Smooth muscle cell (in vitro differentiated cells): ENCODE data around the gene MAGI1. TPM values are rescaled to one million over a fixed set of nuclear protein-coding genes. Genes with fewer than 3 reads are reported as not detected.

Experiments
- DNase-seq: peaks from one replicate; lab custom pipeline; 2025; ENCODE audit not compliant: unreplicated experiment; lab: John Stamatoyannopoulos, UW
- H2AFZ ChIP-seq: fragments of 200-600 bp; sonication (generic); 2 replicates; pipeline ENCODE4 v1.6.0; 2016; ENCODE audit warnings: antibody characterized with exemption, low read depth, mild to moderate bottlenecking
- H3F3A ChIP-seq: fragments of 200-600 bp; sonication (generic); 2 replicates; pipeline ENCODE4 v1.6.0; 2017; ENCODE audit warnings: antibody characterized with exemption, low read depth
- H3K27ac ChIP-seq: fragments of 200-600 bp; sonication (generic); 2 replicates; pipeline ENCODE4 v1.5.1; 2016; ENCODE audit warnings: low read depth, mild to moderate bottlenecking
- H3K27me3 ChIP-seq: fragments of 200-600 bp; sonication (generic); 2 replicates; pipeline ENCODE4 v1.6.1; 2016; ENCODE audit warnings: low read depth, mild to moderate bottlenecking
- H3K36me3 ChIP-seq: fragments of 200-600 bp; sonication (generic); 2 replicates; pipeline ENCODE4 v1.5.1; 2016; ENCODE audit warnings: low read depth
- H3K4me1 ChIP-seq: fragments of 200-600 bp; sonication (generic); 2 replicates; pipeline ENCODE4 v1.5.1; 2016; ENCODE audit warnings: low read depth
- H3K4me2 ChIP-seq: fragments of 200-600 bp; sonication (generic); 2 replicates; pipeline ENCODE4 v1.6.0; 2016; ENCODE audit warnings: mild to moderate bottlenecking
- H3K4me3 ChIP-seq: fragments of 200-600 bp; sonication (generic); 2 replicates; pipeline ENCODE4 v1.5.1; 2016; ENCODE audit warnings: mild to moderate bottlenecking
- H3K79me2 ChIP-seq: fragments of 200-600 bp; sonication (generic); 2 replicates; pipeline ENCODE4 v1.6.0; 2016; ENCODE audit warnings: low read depth, mild to moderate bottlenecking
- H3K9ac ChIP-seq: fragments of 200-600 bp; sonication (generic); 2 replicates; pipeline ENCODE4 v1.6.0; 2016; ENCODE audit warnings: low read depth
- H3K9me3 ChIP-seq: fragments of 200-600 bp; sonication (generic); replicated peaks from 2 replicates; pipeline ENCODE4 v1.5.1; 2016; ENCODE audit warnings: low read depth
- H4K20me1 ChIP-seq: fragments of 200-600 bp; sonication (generic); 2 replicates; pipeline ENCODE4 v1.6.0; 2016; ENCODE audit warnings: low read depth
- WGBS: methylation state at CpG from one replicate; pipeline ENCODE4 v1.1.7; 2016; ENCODE audit warnings: low lambda C conversion rate; 5-methylcytosine and 5-hydroxymethylcytosine counted together
- polyA plus RNA-seq: library from polyadenylated mRNA; unstranded; fragments of >200 nt; fragmentation: Nextera tagmentation; extraction: Ambion mirVana; gene quantifications from 2 replicates; pipeline ENCODE4 v1.2.1, GENCODE V29; 2016
- total RNA-seq: library from RNA; depleted of rRNA; stranded (reverse); fragments of >200 nt; gene quantifications from 2 replicates; pipeline ENCODE4 v1.2.3, GENCODE V29; 2014
- TF ChIP-seq, protein P1 (sequence below): fragments of 200-600 bp; sonication (generic); IDR thresholded peaks from 2 replicates; pipeline ENCODE4 v1.5.1; 2017; ENCODE audit warnings: borderline replicate concordance, mild to moderate bottlenecking, antibody characterized with exemption; ENCODE audit not compliant: insufficient read depth, poor library complexity, severe bottlenecking

MAGI1 gene
- 18.3 and 23.3 TPM in 2 replicates for total RNA-seq
- polyA plus RNA-seq, result 9.9 and 11.4 TPM in 2 replicates

DNA sequence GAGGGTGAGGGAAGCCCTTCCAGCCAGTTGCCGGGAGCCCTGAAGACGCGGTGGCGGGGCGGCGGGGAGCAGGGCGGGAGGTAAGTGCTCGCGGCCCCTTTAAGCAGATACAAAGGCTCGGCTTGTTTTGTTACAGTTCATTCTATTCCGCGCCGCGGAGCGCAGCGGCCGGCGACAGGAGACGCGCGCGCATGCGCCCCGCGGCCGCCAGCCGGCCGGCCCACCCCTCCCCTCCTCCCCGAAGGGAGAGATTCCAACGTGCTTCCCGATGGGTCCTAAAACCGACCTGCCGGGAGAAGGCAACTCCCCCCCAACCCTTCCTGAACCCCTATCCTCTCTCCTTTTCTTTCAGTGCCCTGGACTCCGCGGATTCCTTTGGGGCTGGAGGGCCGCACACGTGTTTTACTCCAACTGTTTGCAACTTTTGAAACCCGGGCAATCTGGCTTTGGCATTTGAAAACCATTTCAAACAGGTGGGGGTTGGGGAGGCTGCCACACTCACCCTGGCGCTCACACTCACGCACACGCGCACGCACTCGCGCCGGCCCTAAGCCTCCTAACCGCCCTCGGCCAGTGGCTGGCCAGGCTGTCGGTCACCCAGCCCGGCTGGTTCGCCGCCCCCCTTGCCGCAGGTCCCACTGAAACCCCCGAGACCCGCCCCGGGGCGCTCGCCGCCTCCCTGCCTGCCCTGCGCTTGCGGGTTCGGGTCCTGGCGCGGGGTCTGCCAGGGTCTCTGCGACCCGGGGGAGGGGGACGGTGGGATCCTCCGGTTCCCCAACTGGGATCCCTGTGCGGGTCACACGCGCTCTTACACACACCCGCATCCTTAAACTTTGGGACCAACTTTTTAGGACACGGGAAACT, at the start of gene MAGI1:
Gene MAGI1 (minus strand): TSS at position 193 of the 864 bp plus-strand sequence. CDS start 610 bp downstream, outside the sequence.
- peak within 1 kb of the TSS; percentile 91 for H3K4me3 ChIP-seq
- H3K36me3 ChIP-seq, result no peaks in the 10 kb centered on the region
- peak within 1 kb of the TSS; percentile 75 for H2AFZ ChIP-seq
- H3F3A ChIP-seq, result peaks cover 12% of the 10 kb centered on the region
- peak within 1 kb of the TSS; percentile 86 for H3K9ac ChIP-seq
- peaks cover 29% of the 10 kb centered on the region for H4K20me1 ChIP-seq
- H3K27ac ChIP-seq, result peak within 1 kb of the TSS; percentile 92
- TF ChIP-seq, protein P1, sequence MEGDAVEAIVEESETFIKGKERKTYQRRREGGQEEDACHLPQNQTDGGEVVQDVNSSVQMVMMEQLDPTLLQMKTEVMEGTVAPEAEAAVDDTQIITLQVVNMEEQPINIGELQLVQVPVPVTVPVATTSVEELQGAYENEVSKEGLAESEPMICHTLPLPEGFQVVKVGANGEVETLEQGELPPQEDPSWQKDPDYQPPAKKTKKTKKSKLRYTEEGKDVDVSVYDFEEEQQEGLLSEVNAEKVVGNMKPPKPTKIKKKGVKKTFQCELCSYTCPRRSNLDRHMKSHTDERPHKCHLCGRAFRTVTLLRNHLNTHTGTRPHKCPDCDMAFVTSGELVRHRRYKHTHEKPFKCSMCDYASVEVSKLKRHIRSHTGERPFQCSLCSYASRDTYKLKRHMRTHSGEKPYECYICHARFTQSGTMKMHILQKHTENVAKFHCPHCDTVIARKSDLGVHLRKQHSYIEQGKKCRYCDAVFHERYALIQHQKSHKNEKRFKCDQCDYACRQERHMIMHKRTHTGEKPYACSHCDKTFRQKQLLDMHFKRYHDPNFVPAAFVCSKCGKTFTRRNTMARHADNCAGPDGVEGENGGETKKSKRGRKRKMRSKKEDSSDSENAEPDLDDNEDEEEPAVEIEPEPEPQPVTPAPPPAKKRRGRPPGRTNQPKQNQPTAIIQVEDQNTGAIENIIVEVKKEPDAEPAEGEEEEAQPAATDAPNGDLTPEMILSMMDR, result no peak
- peak; percentile 86 for DNase-seq
- peaks cover 24% of the 10 kb centered on the region for H3K4me1 ChIP-seq
- H3K9me3 ChIP-seq, result no peaks in the 10 kb centered on the region
- peak within 1 kb of the TSS; percentile 92 for H3K4me2 ChIP-seq
- no peaks in the 10 kb centered on the region for H3K27me3 ChIP-seq
- WGBS, result 2% methylated on average over 61 of the region's 73 CpGs
- peaks cover 33% of the 10 kb centered on the region for H3K79me2 ChIP-seq

DNA sequence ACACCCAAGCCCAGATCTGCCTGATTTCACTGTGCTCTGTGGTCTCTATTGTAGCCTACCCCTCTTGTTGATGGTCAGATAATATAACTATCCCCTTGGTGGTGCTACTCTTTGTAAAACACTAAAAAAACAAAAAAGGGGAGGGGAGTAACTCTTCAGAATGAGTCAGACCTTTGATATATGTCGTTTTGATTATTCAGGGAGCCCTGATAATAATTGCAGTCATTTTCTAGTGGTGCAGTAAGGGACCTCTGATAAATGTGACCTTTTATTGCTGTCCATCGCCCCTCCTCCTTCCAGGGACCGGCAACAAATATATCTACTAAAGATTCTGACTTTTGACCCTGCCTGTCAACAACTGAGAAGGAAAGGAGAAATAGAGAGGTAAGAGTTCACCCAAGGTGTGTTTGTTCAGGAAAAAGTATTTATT, 45.1 kb upstream of the MAGI1 start:
- WGBS, result 79% methylated on average over 3 of the region's 3 CpGs
- Histone ChIP-seq H3K79me2 (no peaks in the 10 kb centered on the region), H3K36me3 (no peaks in the 10 kb centered on the region), H3F3A (no peaks in the 10 kb centered on the region), H3K9me3 (no peaks in the 10 kb centered on the region), H3K27ac (no peak overlapping the region), H4K20me1 (no peaks in the 10 kb centered on the region), H3K4me2 (no peak overlapping the region), H3K27me3 (no peaks in the 10 kb centered on the region), H2AFZ (no peak overlapping the region), H3K4me3 (no peak overlapping the region), H3K9ac (no peak overlapping the region), H3K4me1 (no peaks in the 10 kb centered on the region)
- no peak for DNase-seq
- TF ChIP-seq, protein P1, result no peak

DNA sequence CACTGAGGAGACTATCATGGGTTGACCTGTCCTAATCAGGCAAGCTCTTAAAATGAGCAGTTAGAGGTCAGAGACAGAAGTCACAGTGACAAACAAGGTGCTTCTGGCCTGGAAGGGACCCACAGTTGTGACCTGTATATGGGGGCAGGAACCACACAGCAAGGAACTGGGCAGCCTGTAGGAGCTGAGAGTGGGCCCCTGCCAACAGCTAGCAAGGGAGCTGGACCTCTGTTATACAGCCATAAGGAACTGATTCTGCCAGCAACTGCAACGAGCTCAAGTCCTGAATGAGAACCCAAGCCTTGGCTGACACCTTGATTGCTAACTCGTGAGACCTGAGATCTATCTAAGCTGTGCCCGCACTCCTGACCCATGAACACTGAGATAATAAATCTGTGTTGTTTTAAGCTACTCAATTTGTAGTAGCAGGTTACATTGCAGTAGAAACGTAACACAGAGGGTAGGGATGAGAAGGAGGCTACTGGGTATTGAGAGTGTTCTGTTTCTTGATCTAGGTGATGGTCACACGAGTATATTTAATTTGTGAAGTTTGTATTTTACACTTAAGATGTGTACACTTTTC, 44.5 kb upstream of the MAGI1 start:
- Histone ChIP-seq H4K20me1 (no peaks in the 10 kb centered on the region), H3K27me3 (no peaks in the 10 kb centered on the region), H3K9ac (no peak overlapping the region), H3K4me3 (no peak overlapping the region), H2AFZ (no peak overlapping the region), H3F3A (no peaks in the 10 kb centered on the region), H3K36me3 (no peaks in the 10 kb centered on the region), H3K4me2 (no peak overlapping the region), H3K79me2 (no peaks in the 10 kb centered on the region), H3K9me3 (no peaks in the 10 kb centered on the region), H3K27ac (no peak overlapping the region), H3K4me1 (no peaks in the 10 kb centered on the region)
- TF ChIP-seq, protein P1, result no peak
- WGBS, result 89% methylated on average over 5 of the region's 5 CpGs
- DNase-seq, result no peak
